ENCODE measurements around the gene MYBBP1A. TPM values are rescaled to one million over a fixed set of nuclear protein-coding genes. Genes with fewer than 3 reads are reported as not detected.

Gene MYBBP1A
- total and polyA plus RNA-seq, 7 donors, result 28.5 to 63.2 (median 41.0) TPM

- WGBS, 3 donors, result 49 to 56% (median 52%) methylated on average over 20 of the region's 20 CpGs
- Histone ChIP-seq H3K36me3 (ENCODE audit: insufficient read depth in 1 of 2, low read depth in 1 of 2) (no peaks in the 10 kb centered on the region), H3K4me3 (no peak overlapping the region), H3K4me1 (no peaks in the 10 kb centered on the region), H3K27me3 (ENCODE audit: insufficient read depth in 3 of 3, low read length in 2 of 3) (no peaks in the 10 kb centered on the region), H3K27ac (no peak overlapping the region), H3K9me3 (no peaks in the 10 kb centered on the region)
- DNase-seq, result no peak
- intact Hi-C loops (cut with DNase I), result no loop called here
- TF ChIP-seq, protein P1, sequence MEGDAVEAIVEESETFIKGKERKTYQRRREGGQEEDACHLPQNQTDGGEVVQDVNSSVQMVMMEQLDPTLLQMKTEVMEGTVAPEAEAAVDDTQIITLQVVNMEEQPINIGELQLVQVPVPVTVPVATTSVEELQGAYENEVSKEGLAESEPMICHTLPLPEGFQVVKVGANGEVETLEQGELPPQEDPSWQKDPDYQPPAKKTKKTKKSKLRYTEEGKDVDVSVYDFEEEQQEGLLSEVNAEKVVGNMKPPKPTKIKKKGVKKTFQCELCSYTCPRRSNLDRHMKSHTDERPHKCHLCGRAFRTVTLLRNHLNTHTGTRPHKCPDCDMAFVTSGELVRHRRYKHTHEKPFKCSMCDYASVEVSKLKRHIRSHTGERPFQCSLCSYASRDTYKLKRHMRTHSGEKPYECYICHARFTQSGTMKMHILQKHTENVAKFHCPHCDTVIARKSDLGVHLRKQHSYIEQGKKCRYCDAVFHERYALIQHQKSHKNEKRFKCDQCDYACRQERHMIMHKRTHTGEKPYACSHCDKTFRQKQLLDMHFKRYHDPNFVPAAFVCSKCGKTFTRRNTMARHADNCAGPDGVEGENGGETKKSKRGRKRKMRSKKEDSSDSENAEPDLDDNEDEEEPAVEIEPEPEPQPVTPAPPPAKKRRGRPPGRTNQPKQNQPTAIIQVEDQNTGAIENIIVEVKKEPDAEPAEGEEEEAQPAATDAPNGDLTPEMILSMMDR (IDR thresholded peaks at IDR 0.05), result no peak
- ATAC-seq, result no peak
Observed at GRCh38 chr17:4492721-4493561, 62.2 kb downstream of the MYBBP1A start.

GRCh38 chr17:4490637-4491061 lies 64.5 kb downstream of the MYBBP1A start:
- 80 to 86% (median 86%) methylated on average over 7 of the region's 7 CpGs for WGBS, 3 donors
- H3K36me3 ChIP-seq (ENCODE audit: insufficient read depth in 1 of 2, low read depth in 1 of 2), result no peaks in the 10 kb centered on the region
- DNase-seq (no peak), ATAC-seq (no peak)
- TF ChIP-seq, protein P1 (IDR thresholded peaks at IDR 0.05), result no peak
- no peak overlapping the region for H3K4me3 ChIP-seq
- H3K27me3 ChIP-seq (ENCODE audit: insufficient read depth in 3 of 3, low read length in 2 of 3), result no peaks in the 10 kb centered on the region
- H3K4me1 ChIP-seq, result no peaks in the 10 kb centered on the region
- H3K27ac ChIP-seq, result no peak overlapping the region
- intact Hi-C loops (cut with DNase I), result no loop called here
- H3K9me3 ChIP-seq, result no peaks in the 10 kb centered on the region

DNA sequence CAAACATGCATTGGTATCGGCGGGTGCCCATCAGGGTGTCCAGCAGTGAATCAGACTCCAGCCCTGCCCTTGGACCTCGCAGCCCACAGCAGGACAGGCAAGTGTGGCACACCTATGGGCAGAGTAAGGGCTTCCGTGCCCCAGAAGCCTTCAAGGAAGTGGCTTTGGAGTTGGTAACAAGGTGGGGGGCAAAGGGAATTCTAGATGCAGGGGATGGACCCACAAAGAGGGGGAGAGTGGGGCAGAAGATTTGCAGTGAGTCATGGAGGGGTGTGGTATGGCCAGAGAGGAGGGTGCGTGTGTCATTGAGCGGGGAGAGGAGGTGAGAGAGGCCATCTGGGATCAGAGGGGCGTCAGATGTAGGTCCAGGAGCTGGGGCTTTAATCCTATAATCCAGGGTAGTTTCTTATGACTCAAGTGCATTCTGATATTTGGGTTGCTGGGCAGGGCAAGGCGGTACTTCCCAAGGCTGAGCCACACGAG lies 65.0 kb downstream of the MYBBP1A start:
- Histone ChIP-seq H3K9me3 (no peaks in the 10 kb centered on the region), H3K4me1 (no peaks in the 10 kb centered on the region), H3K27ac (no peak overlapping the region), H3K27me3 (ENCODE audit: insufficient read depth in 3 of 3, low read length in 2 of 3) (no peaks in the 10 kb centered on the region), H3K4me3 (no peak overlapping the region), H3K36me3 (ENCODE audit: insufficient read depth in 1 of 2, low read depth in 1 of 2) (no peaks in the 10 kb centered on the region)
- ATAC-seq (no peak), DNase-seq (no peak)
- intact Hi-C loops (cut with DNase I), result no loop called here
- WGBS, 3 donors, result 79 to 86% (median 81%) methylated on average over 9 of the region's 9 CpGs
- TF ChIP-seq, protein P1 (IDR thresholded peaks at IDR 0.05), result no peak

DNA sequence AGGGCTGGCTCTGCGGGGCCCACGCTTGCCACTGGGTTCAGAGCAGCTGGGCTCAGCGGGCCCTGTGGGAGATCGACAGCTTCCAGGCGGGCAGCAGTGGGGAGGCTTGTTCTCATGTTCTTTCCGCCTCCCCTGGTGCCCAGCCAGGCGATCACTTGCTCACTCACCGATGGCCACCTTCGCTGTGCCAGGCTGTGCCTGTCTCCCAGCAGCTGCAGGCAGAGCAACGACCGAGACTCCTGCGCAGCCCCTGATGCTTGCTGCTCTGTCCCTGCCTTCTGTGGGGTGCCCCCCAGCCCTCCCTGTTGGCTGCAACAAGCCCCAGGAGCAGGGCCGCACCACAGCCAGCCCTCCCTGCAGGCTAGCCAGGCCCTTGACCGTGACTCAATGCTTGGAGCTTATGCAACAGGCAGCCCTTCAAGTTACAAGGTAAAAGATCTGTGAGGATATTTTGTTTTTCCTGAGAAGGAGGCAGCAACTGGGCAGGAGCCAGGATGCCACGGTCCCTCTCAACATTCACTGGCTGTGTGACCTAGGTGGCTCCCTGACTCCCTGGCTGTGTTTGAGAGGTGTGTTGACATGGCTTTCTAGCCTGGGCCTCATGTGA lies 66.1 kb downstream of the MYBBP1A start:
- TF ChIP-seq, protein P1 (IDR thresholded peaks at IDR 0.05), result no peak
- Histone ChIP-seq H3K9me3 (no peaks in the 10 kb centered on the region), H3K36me3 (ENCODE audit: insufficient read depth in 1 of 2, low read depth in 1 of 2) (no peaks in the 10 kb centered on the region), H3K4me3 (no peak overlapping the region), H3K4me1 (no peaks in the 10 kb centered on the region), H3K27me3 (ENCODE audit: insufficient read depth in 3 of 3, low read length in 2 of 3) (no peaks in the 10 kb centered on the region), H3K27ac (no peak overlapping the region)
- 62 to 75% (median 69%) methylated on average over 13 to 15 of the region's 15 CpGs for WGBS, 3 donors
- intact Hi-C loops (cut with DNase I), result no loop called here
- ATAC-seq (peak in 3 of 4 donors; percentile 40 to 70 (median 44)), DNase-seq (no peak)

Other genes with a start within 250 kb of the MYBBP1A start
- 100 to 1,000 TPM; 152 to 239 (median 175) TPM for gene UBE2G1, start 188.7 kb downstream of the MYBBP1A start, total RNA-seq
- 100 to 1,000 TPM in 1 of 3 donors, 10 to 100 TPM in 2; 54.6 to 128 (median 73.0) TPM for gene UBE2G1, start 188.7 kb downstream of the MYBBP1A start, polyA plus RNA-seq
- gene SPNS3, start 121.4 kb downstream of the MYBBP1A start, total RNA-seq, result not detected
- under 1 TPM in 1 of 3 donors, not detected in 2; 0.09 TPM for gene SPNS3, start 121.4 kb downstream of the MYBBP1A start, polyA plus RNA-seq
- 1 to 10 TPM; 3.5 to 7.1 (median 6.3) TPM for gene SPNS2, start 56.5 kb downstream of the MYBBP1A start, total RNA-seq
- gene SPNS2, start 56.5 kb downstream of the MYBBP1A start, polyA plus RNA-seq, result 10 to 100 TPM in 1 of 3 donors, 1 to 10 TPM in 2; 6.0 to 10.6 (median 7.4) TPM
- gene GGT6, start 5.2 kb upstream of the MYBBP1A start, total RNA-seq, result not detected
- under 1 TPM in 1 of 3 donors, not detected in 2; 0.03 TPM for gene GGT6, start 5.2 kb upstream of the MYBBP1A start, polyA plus RNA-seq
- 100 to 1,000 TPM; 248 to 524 (median 400) TPM for gene SMTNL2, start 29.1 kb upstream of the MYBBP1A start, total RNA-seq
- 100 to 1,000 TPM in 2 of 3 donors, 10 to 100 TPM in 1; 20.7 to 318 (median 210) TPM for gene SMTNL2, start 29.1 kb upstream of the MYBBP1A start, polyA plus RNA-seq
- gene ALOX15, start 86.3 kb upstream of the MYBBP1A start, total RNA-seq, result under 1 TPM in 2 of 4 donors, not detected in 2; 0.10 to 0.36 TPM
- not detected for gene ALOX15, start 86.3 kb upstream of the MYBBP1A start, polyA plus RNA-seq
- 10 to 100 TPM; 51.7 to 57.2 (median 55.5) TPM for gene PELP1, start 148.8 kb upstream of the MYBBP1A start, total RNA-seq
- 10 to 100 TPM; 17.5 to 38.6 (median 20.4) TPM for gene PELP1, start 148.8 kb upstream of the MYBBP1A start, polyA plus RNA-seq
- 10 to 100 TPM; 12.1 to 16.5 (median 14.7) TPM for gene ARRB2, start 155.2 kb upstream of the MYBBP1A start, total RNA-seq
- 10 to 100 TPM in 1 of 3 donors, 1 to 10 TPM in 2; 6.6 to 11.8 (median 8.0) TPM for gene ARRB2, start 155.2 kb upstream of the MYBBP1A start, polyA plus RNA-seq
- 10 to 100 TPM; 19.2 to 26.6 (median 23.7) TPM for gene MED11, start 176.0 kb upstream of the MYBBP1A start, total RNA-seq
- gene MED11, start 176.0 kb upstream of the MYBBP1A start, polyA plus RNA-seq, result 10 to 100 TPM; 44.0 to 52.1 (median 46.3) TPM
- gene ZMYND15, start 184.4 kb upstream of the MYBBP1A start, total RNA-seq, result under 1 TPM in 3 of 4 donors, not detected in 1; 0.08 to 0.30 (median 0.15) TPM
- under 1 TPM in 2 of 3 donors, not detected in 1; 0.04 to 0.09 TPM for gene ZMYND15, start 184.4 kb upstream of the MYBBP1A start, polyA plus RNA-seq
- gene CXCL16, start 184.5 kb upstream of the MYBBP1A start, total RNA-seq, result 1 to 10 TPM; 1.7 to 5.4 (median 2.8) TPM
- gene CXCL16, start 184.5 kb upstream of the MYBBP1A start, polyA plus RNA-seq, result under 1 TPM; 0.45 to 0.72 (median 0.48) TPM
- not detected for gene TM4SF5, start 216.5 kb upstream of the MYBBP1A start, total RNA-seq
- gene TM4SF5, start 216.5 kb upstream of the MYBBP1A start, polyA plus RNA-seq, result under 1 TPM in 1 of 3 donors, not detected in 2; 0.34 TPM
- under 1 TPM; 0.42 to 0.84 (median 0.64) TPM for gene VMO1, start 231.0 kb upstream of the MYBBP1A start, total RNA-seq
- 1 to 10 TPM in 2 of 3 donors, under 1 TPM in 1; 0.84 to 3.1 (median 1.8) TPM for gene VMO1, start 231.0 kb upstream of the MYBBP1A start, polyA plus RNA-seq
- not detected for gene GLTPD2, start 233.6 kb upstream of the MYBBP1A start, total RNA-seq
- gene GLTPD2, start 233.6 kb upstream of the MYBBP1A start, polyA plus RNA-seq, result not detected
- gene PSMB6, start 240.8 kb upstream of the MYBBP1A start, total RNA-seq, result 100 to 1,000 TPM; 160 to 254 (median 234) TPM
- 100 to 1,000 TPM; 416 to 561 (median 427) TPM for gene PSMB6, start 240.8 kb upstream of the MYBBP1A start, polyA plus RNA-seq

Data from psoas muscle (tissue), 8 donors.